ENCODE data around the gene CRYGS. TPM values are rescaled to one million over a fixed set of nuclear protein-coding genes. Genes with fewer than 3 reads are reported as not detected.

Gene CRYGS
- total RNA-seq, 2 experiments from 2014 or later = 1.4 to 2.6 TPM

DNA sequence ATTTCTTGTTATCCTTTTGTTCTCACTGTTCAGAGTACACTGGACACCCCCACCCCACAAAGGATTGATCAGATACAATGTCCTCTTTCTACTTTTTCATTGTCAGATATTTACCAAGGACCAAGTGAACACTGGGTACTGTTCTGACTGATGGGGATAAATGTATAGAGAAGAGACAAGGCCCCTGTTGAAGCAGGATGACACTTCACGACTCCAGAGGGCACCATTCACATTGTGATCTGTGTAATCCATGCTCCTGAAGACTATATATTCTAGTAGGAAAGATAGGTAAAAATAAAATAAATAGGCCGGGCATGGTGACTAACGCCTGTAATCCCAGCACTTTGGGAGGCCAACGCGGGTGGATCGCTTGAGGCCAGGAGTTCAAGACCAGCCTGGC lies 7.2 kb upstream of the CRYGS start:
- Mint-ChIP-seq H3K4me1 (ENCODE audit: low read depth) (no peaks in the 10 kb centered on the region), H3K36me3 (ENCODE audit: low read depth) (peaks cover 33% of the 10 kb centered on the region), H3K4me3 (no peak overlapping the region), H3K27ac (no peak overlapping the region), H3K9me3 (no peaks in the 10 kb centered on the region), H3K27me3 (no peaks in the 10 kb centered on the region)
- intact Hi-C loops (cut with micrococcal nuclease) = no loop called here
- ATAC-seq (no peak), DNase-seq (no peak)
- TF ChIP-seq CTCF (IDR thresholded peaks at IDR 0.05) = no peak
- ChIA-PET POLR2A (no interaction called here), CTCF (interaction anchor here (1.4 to 4.8 kb wide), 2 partner anchors 11 to 66 kb away, joined by 3 to 34 read pairs; no protein-coding TSS in a partner anchor)

DNA sequence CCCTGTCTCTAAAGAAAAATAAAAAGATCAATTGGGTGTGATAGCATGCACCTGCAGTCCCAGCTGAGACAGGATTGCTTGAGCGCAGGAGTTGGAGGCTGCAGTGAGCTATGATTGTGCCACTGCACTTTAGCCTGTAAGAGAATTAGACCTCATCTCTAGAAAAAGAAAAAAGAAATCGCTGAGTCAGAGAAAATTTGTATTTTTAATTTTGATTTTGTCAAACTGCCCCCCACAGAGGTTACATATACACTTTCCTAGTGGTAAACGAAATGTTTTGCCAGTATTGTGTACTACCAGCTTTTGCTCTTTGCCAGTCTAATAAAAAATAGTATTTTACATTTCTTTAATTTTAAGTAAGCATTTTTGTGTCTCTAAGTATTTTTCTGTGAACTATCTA lies 5.3 kb upstream of the CRYGS start:
- ATAC-seq (no peak), DNase-seq (no peak)
- Mint-ChIP-seq H3K27ac (no peak overlapping the region), H3K4me3 (no peak overlapping the region), H3K9me3 (no peaks in the 10 kb centered on the region), H3K27me3 (no peaks in the 10 kb centered on the region), H3K4me1 (ENCODE audit: low read depth) (no peaks in the 10 kb centered on the region), H3K36me3 (ENCODE audit: low read depth) (peaks cover 25% of the 10 kb centered on the region)
- POLR2A ChIA-PET = interaction anchor here (1.1 to 1.3 kb wide), 2 partner anchors 30 to 104 kb away, joined by 3 read pairs; no protein-coding TSS in a partner anchor
- CTCF ChIA-PET = interaction anchor here (1.6 to 4.8 kb wide), 3 partner anchors 9 to 290 kb away, joined by 4 to 34 read pairs (median 8); no protein-coding TSS in a partner anchor
- intact Hi-C loops (cut with micrococcal nuclease) = no loop called here
- no peak for TF ChIP-seq CTCF (IDR thresholded peaks at IDR 0.05)

DNA sequence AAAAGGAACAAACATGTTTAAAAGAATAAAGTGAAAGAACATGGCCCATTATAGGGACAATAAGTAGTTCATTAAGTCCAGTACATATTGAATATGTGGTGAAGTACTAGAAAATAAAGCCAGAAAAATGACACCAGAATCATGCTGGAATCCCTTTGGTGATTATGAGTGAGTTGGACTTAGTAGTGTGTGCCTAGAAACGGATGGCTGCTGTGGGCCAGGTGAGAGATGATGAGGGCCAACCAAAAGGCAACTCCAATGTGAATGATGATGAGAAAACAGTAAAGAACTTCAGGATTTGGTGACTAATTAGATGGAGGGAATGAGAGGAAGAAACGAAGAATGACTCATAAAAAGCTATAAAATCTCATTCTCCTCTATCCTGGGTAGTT lies 3.3 kb downstream of the CRYGS start:
- Mint-ChIP-seq H3K4me1 (ENCODE audit: low read depth) (peaks cover 53% of the 10 kb centered on the region), H3K27me3 (no peaks in the 10 kb centered on the region), H3K36me3 (ENCODE audit: low read depth) (peaks cover 8% of the 10 kb centered on the region), H3K27ac (no peak overlapping the region), H3K4me3 (no peak overlapping the region), H3K9me3 (no peaks in the 10 kb centered on the region)
- ATAC-seq = peak; percentile 19
- DNase-seq = no peak
- intact Hi-C loops (cut with micrococcal nuclease) = loop anchor here (1.0 to 5.0 kb wide), 2 partner anchors 282 to 559 kb away; no protein-coding TSS in a partner anchor
- CTCF ChIA-PET = interaction anchor here (0.5 to 9.7 kb wide), 71 partner anchors 9 to 609 kb away, joined by 3 to 147 read pairs (median 5); partner anchors contain the start of genes DGKG, DNAJB11, ETV5 and TBCCD1
- POLR2A ChIA-PET = interaction anchor here (0.9 to 1.2 kb wide), 2 partner anchors 12 to 22 kb away, joined by 3 to 10 read pairs; no protein-coding TSS in a partner anchor
- TF ChIP-seq CTCF (IDR thresholded peaks at IDR 0.05) = no peak

DNA sequence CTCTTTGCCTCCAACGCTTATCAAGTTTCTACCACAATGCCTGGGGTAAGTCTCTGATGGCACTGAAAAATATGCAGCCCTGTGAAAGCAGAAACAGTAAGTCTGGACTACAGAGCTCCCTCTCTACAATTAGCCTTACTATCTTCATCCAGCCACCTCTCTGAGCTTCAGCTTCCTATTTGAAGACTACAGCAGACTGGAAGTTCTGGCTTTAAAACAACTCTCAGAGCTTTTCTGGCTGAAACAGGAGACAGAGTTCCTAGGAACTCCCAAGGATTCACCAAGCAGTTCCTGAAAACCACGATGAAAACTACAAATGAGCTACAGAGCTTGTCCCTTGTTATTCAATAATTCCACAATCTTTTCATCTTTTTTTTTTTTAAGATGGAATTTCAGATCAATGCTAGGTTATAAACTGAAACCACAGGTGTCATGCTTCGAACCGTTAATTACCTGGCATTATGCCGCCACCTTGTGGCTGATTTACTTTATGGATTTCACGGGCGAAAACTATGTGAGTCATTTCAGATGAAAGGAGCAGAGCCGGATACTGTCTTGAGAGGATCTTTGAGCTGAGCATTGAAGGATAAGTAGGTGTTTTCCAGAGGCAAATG lies 3.9 kb downstream of the CRYGS start:
- DNase-seq (peak; percentile 90), ATAC-seq (peak; percentile 85)
- Mint-ChIP-seq H3K4me1 (ENCODE audit: low read depth) (peaks cover 58% of the 10 kb centered on the region), H3K36me3 (ENCODE audit: low read depth) (peaks cover 8% of the 10 kb centered on the region), H3K9me3 (no peaks in the 10 kb centered on the region), H3K27me3 (no peaks in the 10 kb centered on the region), H3K4me3 (no peak overlapping the region), H3K27ac (no peak overlapping the region)
- peak; percentile 79 for TF ChIP-seq CTCF (IDR thresholded peaks at IDR 0.05)
- intact Hi-C loops (cut with micrococcal nuclease) = loop anchor here (1.0 to 5.0 kb wide), 2 partner anchors 281 to 558 kb away; no protein-coding TSS in a partner anchor
- POLR2A ChIA-PET = interaction anchor here (0.6 to 1.2 kb wide), 5 partner anchors 13 to 212 kb away, joined by 3 to 10 read pairs (median 3); no protein-coding TSS in a partner anchor
- CTCF ChIA-PET = interaction anchor here (0.5 to 9.7 kb wide), 90 partner anchors 8 to 883 kb away, joined by 3 to 147 read pairs (median 4); partner anchors contain the start of genes DGKG, DNAJB11, ETV5 and TBCCD1

DNA sequence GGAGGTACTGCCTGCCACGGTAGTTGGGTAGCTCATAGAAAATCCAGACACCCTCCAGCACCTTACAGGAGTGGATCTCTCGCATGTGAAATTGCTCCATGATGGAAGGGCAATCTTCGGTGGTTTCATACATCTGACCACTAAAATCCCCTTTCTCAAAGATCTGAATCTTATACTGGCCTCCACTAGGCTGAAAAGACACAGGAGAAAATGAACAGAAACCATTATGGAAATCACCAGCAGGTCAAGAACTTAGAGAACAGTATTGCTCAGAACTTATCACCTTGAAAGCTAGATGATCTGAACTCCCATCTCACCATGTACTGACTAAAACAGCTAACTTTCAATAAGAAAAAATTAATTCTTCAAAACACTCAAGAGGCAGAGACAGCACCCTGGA lies 5.4 kb downstream of the CRYGS start:
- ChIA-PET CTCF (interaction anchor here (0.7 to 9.7 kb wide), 23 partner anchors 8 to 882 kb away, joined by 3 to 147 read pairs (median 4); partner anchors contain the start of gene TBCCD1), POLR2A (interaction anchor here (1.1 to 1.8 kb wide), 3 partner anchors 20 to 559 kb away, joined by 3 to 5 read pairs (median 4); partner anchors contain the start of gene DNAJB11)
- no peak overlapping the region for H3K4me3 Mint-ChIP-seq
- no peak for ATAC-seq
- intact Hi-C loops (cut with micrococcal nuclease) = loop anchor here (5.0 to 10.0 kb wide), 2 partner anchors 76 to 124 kb away; no protein-coding TSS in a partner anchor
- no peak for TF ChIP-seq CTCF (IDR thresholded peaks at IDR 0.05)
- no peak for DNase-seq
- peaks cover 72% of the 10 kb centered on the region for H3K4me1 Mint-ChIP-seq (ENCODE audit: low read depth)
- no peaks in the 10 kb centered on the region for H3K27me3 Mint-ChIP-seq
- no peak overlapping the region for H3K27ac Mint-ChIP-seq
- peaks cover 6% of the 10 kb centered on the region for H3K36me3 Mint-ChIP-seq (ENCODE audit: low read depth)
- no peaks in the 10 kb centered on the region for H3K9me3 Mint-ChIP-seq
